NOMO-1 treated with DMSO at 0.1 percent for 48 hours (cell line): ENCODE data around the gene TMEM217.
"Not testable (repeated sequence)": the region's sequence is repeated elsewhere in the genome, so short reads cannot be mapped to it uniquely, and the experiment has no call there.

Source experiments
- DNase-seq: peaks from one replicate; lab custom pipeline; 2025; ENCODE audit not compliant: unreplicated experiment; lab: John Stamatoyannopoulos, UW

TMEM217 gene

GRCh38 chr6:37257634-37258404 lies at the start of gene TMEM217, which contains the start of gene TBC1D22B:
TMEM217 (minus strand) TSS chr6:37258144; CDS start chr6:37219030, 39,114 bp downstream.
TBC1D22B (plus strand) TSS chr6:37257772; CDS start chr6:37257918, 146 bp downstream.
- peak; percentile 93 for DNase-seq

DNA sequence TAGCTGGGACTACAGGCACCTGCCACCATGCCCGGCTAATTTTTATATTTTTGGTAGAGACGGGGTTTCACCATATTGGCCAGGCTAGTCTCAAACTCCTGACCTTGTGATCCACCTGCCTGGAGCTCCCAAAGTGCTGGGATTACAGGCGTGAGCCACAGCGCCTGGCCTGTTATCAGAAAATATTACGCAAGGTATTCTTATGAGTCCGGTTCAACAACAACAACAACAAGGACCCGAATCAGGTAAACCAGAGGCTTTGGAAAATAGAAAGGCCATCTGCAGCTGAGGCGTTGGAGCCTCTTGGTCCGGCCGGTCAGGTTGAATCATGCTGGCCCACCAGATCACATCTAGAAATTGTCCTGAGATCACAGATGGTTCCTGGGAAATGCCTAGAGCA lies 49.5 kb upstream of the TMEM217 start:
- DNase-seq, result not testable (repeated sequence)

DNA sequence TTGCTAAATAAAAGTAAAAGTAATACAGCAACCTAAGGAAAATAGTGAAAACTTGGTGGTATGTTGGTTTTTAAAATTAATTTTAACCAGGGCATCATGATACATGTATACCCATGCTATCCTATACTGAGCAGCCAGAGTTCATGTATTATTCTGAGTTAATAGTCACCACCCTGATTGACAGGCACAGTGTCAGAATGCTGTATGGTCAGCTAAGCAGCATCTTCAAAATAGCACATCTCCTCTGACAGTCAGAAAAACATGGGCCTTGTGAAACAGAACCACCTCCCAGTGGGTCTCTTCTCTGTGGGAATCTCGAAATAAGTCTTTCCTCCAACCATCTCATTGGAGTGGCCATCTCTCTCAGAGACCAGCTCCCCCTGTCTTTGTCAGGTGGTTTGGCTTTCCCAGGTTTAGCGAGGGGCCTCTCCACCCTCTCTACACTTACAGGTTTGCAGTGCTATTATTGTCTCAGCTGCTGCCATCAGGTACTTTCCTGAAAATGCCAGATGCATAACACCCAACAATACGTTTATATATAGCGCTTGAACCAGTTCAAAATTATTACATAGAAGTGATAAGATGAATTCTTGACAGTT lies 48.8 kb upstream of the TMEM217 start:
- DNase-seq, result no peak

DNA sequence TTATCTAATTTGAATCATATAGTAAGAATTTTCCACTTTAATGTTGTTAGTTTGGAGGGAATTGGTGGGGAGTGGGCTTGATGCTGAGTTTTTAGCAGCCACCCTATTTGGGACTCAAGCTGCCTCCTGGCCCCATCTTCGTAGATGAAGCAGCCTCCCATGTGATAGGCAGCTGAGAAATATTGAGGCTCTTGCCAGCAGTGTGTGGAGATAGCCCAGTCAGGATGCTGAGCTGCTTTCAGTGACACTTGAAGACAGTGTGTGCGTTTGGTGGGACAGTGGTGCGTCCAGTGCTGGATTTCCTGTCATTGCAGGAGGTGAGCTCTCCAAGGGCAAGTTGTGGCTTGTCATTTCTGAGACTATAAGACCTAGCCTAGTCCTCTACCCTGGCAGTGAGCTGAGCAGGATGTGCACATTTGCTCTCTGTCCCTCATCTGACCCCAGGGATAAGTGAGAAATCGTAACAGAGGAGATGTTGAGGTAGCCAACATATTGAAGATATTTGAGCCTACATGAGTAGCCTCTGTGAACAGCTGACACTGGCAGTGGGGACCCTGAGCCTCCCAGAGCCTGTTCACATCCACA lies 48.0 kb upstream of the TMEM217 start:
- no peak for DNase-seq

GRCh38 chr6:37304766-37305165 lies 46.8 kb upstream of the TMEM217 start:
- no peak for DNase-seq

DNA sequence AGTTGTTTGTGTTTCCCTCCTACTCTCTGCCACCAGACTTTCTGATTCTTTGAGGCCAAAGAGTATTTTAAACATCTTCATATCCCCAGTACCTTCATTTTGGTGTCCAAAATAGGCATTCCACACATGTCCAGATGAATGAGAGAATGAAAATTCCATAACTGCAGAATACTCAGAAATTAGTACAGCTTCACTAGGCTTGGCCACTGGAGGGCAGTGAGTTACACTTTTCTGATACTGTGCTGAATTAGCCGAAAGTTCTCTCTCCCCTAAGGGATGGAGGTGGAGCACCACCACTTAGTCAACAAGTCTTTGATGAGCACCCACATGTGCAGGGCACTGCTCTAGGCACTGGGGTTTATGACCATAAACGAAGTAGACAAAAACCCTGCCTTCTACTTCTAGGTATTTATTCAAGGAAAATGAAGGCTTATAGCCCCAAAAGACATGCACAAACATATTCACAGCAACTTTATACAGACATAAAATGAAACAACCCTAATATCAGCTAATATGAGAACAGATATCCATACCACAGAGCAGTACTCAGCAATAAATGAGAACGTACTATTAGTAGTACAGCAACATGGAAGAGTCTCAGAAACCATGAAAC lies 46.1 kb upstream of the TMEM217 start:
- DNase-seq, result peak; percentile 7

- DNase-seq, result no peak
Measured at GRCh38 chr6:37303091-37303660, 45.2 kb upstream of the TMEM217 start.

DNA sequence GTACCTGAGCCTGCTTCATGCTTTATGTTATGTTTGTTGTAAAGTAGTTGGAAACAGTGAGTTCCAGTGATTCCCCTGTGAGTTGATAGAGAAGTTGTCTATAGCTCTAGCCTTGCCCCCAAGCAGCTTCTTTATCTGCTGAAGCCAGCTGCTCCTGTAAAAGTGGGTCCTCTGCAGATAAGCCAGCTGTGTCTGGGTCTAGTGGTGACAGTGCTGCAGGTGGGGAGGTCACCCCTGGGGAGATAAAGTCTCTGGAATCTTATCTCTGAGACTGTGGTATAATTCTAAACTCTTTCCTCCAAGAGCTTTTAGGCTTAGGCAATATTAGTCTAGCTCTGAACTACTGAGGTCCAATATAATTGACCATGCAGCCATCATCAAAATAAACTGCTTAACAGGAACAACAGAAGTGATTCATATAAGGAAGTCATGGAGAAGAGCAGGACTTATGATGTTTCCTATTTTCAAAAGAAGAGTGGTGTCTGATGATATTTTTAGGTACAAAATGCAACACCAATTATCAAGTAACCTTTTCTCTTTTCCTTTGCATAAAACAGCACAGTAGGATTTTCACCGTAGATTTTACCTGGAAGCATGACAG lies 44.2 kb upstream of the TMEM217 start:
- DNase-seq, result peak; percentile 51

DNA sequence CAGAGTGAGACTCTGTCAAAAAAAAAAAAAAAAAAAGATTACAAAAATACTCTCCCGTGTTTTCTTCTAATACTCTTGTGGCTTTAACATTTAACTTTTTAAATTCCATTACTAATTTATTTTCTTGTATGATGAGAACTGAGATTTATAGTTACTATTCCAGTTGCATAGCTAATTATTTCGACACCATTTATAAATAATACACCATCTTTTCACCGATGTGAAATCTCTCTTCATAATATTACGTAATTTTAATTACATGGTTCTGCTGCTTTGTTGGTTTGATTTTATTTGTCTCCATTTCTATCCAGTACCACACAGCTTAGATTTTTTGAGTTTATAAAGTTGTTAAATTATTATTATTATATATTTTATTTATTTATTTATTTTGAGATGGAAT lies 42.0 kb upstream of the TMEM217 start:
- no peak for DNase-seq

- DNase-seq, result no peak
Measured at GRCh38 chr6:37298958-37299357, 41.0 kb upstream of the TMEM217 start.

- DNase-seq, result not testable (repeated sequence)
Measured at GRCh38 chr6:37297637-37298036, 39.7 kb upstream of the TMEM217 start.

GRCh38 chr6:37293426-37293825 lies 35.5 kb upstream of the TMEM217 start:
- no peak for DNase-seq

GRCh38 chr6:37289931-37290330 lies 32.0 kb upstream of the TMEM217 start:
- DNase-seq, result no peak

DNA sequence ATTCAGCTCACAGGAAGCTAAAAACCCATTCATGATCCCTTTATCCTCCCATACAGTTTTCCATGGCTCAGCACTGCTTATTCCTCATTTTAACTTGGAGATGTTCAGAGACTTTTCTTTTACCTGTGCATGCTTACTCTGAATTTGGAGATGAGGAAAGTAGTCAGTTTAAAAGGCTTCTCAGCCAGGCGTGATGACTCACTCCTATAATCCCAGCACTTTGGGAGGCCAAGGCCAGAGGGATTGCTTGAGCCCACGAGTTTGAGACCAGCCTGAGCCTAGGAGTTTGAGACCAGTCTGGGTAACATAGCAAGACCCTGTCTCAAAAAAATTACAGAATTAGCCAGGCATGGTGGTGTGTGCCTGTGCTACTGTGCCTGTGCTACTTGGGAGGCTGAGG lies 30.3 kb upstream of the TMEM217 start:
- no peak for DNase-seq

DNA sequence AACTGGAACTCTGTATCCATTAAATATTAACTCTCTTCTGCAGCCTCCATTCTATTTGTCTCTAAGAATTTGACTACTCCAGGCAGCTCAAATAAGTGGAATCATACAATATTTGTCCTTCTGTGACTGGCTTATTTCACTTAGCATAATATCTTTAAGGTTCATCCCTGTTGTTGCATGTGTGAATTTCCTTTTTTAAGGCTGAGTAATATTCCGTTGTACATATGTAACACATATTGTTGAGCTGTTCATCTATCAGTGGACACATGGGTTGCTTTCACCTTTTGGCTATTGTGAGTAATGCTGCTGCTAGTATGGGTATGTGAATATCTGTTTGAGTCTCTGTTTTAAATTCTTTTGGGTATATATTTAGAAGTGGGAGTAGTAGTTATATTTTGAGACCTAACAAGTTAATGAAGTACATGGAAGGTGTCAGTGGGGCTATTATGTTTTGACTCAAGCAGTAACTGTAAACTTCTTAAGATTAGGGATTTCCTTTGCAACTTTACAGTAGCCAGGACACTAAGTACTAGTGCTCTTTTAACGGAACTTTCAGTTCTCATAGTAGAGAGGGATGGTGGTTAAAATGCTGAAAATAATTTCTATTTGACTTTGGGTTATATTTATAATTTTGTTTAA lies 29.7 kb upstream of the TMEM217 start:
- no peak for DNase-seq

- no peak for DNase-seq
Measured at GRCh38 chr6:37285861-37286311, 27.9 kb upstream of the TMEM217 start.

DNA sequence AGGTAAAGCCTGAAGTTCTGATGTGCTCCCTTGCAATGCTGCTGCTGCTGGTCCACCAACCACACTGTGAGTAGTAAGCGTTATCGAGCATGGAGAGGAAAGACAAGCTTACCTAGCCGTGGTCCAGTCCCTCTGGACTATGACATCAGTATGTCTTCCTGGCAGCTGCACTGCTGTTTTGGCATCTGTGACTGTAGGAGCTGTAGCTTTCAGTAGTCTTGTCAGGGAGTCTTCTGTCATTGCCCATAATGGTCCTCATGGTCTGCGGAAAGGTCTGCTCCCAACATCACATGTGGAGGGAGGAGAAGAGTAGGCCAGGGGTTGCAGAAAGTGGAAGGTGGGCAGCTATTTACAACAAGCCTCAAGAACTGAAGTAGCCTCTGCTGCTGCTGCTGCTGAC lies 26.8 kb upstream of the TMEM217 start:
- DNase-seq, result no peak

DNA sequence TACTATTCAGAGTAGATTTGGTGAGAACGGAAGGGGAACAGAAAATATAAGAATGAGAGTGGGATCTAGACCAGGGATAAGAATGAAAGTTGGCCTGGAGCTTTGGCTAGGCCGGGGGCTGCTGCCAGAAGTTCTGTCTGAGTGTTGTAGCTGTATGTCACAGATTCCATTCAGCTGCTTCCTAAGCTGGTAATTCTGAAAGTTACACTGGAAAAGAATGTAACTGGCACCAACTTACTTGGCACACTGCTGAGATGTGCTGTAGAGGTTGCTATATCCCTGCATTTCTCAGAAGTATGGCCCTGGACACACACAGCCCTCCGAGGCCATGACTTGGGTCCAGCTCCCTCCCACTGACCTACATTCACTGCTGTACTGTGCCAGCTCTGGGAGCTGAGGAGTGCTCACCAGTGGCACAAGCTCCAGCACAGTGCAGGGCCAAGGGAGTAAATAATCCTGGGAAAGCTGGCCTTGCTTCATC lies 25.8 kb upstream of the TMEM217 start:
- no peak for DNase-seq

DNA sequence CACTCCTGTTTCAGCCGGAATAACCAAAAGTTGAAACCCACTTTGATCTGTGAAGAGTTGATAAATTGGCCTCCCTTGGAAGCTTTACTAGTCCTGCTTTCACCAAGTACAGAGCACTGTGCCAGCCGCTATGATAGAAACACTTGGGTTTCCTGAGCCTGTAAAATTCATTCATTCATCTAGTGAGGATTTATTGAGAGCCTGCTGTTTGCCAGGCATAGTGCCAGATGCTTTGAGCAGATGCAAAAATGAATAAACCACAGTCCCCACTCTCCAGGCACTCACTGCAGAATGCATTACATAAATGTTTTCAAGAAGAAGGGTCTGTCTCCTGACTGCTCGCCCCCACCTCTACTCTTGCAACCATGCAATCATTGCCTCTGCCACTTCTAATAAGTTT lies 25.3 kb upstream of the TMEM217 start:
- DNase-seq, result no peak

GRCh38 chr6:37282371-37282770 lies 24.4 kb upstream of the TMEM217 start:
- DNase-seq, result no peak
